ELF-1 (cell line): ENCODE measurements around the gene SUGCT.

ENCODE experiments used
- DNase-seq: peaks from one replicate; pipeline ENCODE4 v3.0.0-alpha.2; 2016; ENCODE audit warnings: low read depth, low spot score

SUGCT gene

DNA sequence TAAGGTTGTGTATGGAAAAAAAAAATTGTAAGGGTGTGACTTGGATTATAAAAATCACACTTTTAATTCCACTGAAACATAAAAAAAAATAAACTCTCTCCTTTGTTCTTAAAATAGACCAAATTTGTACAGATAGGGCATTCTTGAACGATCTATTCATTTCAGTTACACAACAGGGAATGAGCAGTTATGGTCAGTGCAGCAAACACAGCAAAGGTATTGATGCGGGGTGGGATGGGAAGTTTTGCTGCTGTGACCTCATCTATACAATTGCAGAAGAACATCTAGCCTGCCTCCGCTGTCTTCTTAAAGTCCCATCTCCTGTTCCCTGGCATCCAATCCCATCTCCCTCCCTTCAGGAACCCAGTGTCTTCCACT, 580.2 kb downstream of the SUGCT start:
- DNase-seq: no peak

DNA sequence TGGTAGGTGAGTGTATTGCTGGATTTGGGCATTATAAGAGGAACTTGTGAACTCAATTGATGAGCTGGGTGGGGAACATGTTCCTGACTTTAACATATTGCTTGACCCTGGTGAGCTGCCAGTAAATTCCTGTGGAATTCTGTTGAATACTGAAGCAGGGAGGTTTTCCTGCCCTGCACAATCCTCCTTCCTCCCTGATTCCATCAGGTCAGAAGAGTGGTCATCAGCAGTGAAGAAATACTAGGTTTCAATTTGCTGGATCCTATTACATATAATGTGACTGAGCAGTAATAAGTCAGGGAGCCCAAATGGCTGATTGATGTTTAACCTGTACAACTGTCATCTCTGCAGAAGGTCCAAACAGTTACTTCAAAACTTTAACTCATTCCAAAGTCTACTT, 581.2 kb downstream of the SUGCT start:
- no peak for DNase-seq

DNA sequence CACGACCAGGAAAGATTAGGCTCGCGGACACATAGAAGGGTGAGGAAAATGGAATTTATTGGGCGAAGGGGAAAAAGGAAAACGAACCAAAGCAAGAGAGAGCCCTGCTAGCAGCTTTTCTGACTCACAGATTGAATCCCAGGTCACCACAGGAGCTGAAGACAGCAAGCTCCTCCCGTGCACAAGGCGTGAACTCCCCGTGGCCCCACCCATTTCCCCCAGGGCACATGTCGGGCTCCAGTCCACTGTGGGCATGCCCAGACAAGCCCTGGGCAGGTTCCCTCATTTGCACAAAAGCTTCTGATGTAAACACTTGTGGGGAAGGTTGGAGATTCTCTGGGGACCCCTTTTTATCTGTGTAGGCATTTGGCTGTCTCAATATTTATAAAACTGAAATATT, 582.4 kb downstream of the SUGCT start:
- DNase-seq: peak; percentile 93

DNA sequence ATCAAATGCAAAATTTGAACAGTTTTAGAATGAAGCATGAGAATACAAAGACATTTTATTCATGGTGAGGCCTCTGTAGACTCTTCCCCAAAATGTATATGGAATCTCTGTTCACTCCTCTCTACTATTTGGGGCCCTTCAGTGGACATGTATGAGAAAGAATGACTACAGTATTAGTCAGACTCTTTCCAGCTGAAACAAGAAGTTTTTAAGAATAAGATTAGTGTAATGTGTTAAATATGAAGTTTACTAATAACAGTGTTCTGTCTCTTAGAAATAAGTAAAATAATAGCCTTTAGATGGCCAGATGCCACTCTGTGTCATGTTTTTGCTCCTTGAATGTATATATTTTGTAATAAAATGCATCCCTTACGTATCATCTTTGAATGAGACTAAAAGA, 585.6 kb downstream of the SUGCT start:
- DNase-seq: no peak

DNA sequence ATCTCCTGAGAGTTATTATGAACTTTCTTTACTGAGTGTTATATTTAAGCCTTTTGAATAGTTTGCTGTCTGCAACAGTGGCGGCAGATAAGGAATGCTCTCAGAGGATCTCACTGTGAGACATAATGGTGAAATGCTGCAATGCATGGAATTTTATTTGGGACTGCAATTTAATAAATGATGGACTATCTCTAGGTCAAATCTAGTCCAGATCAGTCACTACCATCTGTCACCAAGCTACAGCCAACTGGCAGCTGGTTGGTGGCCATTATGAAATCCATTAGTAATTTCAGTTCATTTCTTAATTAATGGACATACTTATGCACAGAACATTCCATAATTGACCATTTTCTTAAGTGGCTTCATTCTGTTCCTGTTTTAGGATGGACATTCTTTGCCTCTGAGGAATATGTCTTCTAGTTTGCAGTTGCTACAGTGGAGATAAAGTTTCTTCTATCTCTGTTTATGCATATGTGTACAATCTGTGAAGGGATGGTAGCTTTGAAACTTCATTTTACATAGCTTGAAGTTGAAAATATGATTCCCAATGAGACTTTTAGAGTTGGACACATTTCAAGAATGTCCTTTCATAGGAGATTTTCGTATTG, 586.6 kb downstream of the SUGCT start:
- no peak for DNase-seq

DNA sequence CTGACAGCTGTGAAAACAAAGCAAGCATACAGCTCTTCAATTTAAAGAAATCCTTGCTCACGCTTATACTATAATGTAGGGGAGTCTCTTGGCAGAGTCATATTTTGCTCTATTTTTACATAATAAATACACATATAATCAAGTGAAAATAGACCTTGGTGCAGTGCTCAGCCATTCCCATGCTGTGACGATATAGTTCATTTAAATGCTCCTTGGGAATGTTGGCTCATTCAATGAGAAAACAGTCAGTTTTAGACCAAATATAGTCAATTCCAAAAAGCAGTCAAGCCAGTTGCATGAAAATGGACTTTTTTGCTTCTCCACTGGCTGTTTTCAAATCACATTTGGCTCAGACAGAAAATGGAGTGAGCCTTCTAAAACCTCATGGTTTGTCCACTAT, 587.4 kb downstream of the SUGCT start:
- no peak for DNase-seq

DNA sequence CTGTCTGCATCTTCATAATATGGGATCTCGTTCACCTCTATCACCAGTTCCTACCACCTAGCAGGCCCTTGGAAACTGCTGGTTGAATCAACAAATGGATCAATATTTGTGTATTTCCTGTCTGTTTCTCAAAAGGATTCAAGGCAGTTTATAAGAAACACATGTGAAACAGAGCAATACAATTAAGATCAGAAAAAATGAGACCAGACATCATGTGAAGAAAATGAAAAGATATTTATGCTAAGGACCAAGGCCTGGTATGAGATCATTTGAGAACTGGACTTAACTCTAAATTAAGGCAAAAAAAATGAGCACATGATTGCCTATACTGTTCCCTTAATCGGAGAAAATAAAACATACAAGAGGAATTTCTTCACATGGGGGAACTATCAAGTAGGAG, 589.0 kb downstream of the SUGCT start:
- no peak for DNase-seq

DNA sequence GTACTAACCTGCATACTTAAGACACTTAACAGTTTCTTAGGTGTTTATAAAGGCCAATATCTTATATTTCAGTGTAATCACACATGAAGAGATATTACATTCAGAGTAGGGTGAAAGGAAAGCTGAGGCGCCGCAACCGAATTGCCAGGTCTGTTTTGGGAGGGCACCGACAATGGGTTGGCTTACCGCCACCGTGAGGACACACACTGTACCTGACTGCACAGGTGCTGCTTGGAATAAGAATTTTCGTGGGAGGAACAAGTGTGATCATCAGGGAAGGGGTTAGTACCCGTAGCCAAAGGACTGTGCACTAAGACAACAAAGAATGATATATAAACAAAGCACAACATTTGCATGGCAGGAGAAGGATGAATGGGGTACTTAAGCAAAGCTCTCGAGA, 591.8 kb downstream of the SUGCT start:
- DNase-seq: no peak

DNA sequence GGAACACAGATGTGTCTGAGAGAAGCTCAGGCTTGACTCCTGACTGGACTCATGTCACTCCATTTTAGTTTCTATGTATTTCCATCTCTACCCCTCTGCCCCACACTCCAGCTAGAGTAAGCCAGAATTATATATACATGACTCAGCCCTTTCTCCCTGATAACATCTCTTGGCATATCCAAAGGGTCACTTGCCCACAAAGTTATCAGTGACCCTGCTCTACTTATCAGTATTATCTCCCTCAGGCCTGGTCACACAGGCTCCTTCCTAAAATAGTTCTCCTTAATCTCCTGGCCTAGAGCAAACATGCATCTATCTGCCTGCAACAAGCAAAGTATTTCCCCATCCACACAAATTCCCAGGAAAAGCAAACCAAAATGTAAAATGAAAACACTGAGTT, 598.3 kb downstream of the SUGCT start:
- peak; percentile 40 for DNase-seq

DNA sequence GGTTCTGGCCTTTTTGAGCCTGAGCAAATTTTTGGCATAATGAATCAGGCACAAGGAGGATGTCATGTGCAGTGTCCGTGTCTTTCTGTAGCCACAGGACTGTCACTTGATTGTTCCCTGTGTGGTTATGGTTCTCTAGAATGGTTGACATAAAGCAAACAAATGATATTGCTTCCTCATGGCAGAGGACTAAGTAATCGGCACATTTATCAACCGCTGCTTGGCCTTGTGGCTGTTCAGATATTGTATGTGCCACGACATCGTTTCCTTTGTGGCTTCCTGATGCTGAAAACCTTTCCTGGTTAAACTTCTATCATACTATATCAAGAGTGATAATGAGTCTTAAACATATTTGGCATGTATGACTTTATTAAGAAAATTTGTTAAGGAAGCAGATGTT, 598.8 kb downstream of the SUGCT start:
- no peak for DNase-seq

DNA sequence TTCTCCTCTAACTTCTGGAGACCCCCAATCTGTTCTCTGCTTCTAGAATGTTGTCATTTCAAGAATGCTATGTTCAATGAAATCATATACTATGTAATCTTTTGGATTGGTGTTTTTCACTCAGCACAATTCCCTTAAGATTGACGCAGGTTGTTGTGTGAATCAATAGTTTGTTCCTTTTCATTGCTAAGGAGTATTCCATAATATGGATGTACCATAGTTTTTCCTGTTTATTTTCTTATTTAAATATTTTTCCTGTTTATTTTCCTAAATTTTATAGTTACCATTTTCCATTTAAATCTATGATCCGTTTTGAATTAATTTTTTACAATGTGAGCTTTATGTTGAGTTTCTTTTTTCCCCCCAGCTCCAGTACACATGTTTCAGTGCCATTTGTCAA, 604.5 kb downstream of the SUGCT start:
- no peak for DNase-seq

DNA sequence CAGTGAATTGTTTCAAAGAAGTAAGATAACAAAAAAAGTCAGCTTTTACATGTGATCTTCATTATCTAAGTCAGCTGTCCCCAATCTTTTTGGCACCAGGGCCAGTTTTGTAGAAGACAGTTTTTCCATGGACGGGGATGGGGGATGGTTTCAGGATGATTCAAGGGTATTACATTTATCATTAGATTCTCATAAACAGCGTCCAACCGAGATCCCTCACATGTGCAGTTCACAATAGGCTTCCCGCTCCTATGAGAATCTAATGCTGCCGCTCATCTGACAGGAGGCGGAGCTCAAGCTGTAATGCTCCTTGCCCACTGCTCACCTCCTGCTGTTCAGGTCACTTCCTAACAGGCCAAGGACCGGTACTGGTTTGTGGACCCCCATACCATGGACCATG, 607.5 kb downstream of the SUGCT start:
- no peak for DNase-seq

DNA sequence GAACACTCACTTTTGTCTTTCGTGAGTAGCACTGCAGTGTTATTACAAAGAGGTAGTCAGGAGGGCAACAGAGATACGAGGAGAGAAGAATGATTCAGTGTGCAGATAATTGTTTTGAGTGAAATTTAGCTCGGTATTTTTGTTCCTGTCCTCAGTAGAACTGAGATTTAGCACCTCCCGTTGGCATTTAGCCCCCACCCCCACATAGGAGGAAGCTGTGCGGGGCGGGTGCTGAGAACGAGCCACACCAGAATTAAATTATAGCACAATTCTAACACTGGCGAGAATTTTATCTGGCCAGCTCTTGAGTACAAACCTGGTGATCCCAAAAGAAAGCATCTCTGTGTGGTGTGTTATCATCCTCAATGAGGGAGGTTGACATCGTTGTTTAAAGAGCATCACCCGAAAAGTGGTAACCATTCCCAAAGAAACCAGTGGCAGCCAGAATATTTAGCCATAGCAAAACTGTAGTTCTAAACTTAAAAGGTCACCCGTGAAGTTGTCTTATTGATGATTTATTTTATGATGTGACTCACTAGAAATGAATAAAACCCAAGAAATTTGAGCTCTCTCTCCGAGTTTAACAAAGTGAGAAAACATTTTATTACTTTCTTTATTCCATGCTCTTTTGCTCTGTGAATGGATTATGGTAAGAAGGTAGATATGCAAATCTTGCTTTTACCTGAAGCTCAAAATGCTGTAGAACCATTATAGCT, 612.2 kb downstream of the SUGCT start:
- no peak for DNase-seq

DNA sequence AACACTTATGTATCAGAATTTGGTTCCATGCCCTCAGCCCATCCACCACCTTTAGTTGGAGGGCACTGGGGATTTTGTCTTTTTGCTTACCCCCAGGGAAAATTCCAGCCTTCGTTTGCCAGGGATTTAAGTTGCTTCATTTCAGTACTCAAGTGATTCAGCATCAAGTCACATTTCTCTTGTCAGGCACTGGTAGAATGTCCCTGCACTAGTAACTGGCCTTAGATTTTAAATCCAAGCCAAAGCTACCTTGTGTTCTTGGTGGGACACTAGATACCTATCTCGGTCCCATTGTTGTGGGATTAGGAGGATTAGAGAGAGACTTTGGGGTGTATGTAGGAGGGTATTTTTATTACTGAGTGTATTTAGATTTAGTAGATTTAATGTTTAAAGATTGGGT, 613.1 kb downstream of the SUGCT start:
- DNase-seq: peak; percentile 18

DNA sequence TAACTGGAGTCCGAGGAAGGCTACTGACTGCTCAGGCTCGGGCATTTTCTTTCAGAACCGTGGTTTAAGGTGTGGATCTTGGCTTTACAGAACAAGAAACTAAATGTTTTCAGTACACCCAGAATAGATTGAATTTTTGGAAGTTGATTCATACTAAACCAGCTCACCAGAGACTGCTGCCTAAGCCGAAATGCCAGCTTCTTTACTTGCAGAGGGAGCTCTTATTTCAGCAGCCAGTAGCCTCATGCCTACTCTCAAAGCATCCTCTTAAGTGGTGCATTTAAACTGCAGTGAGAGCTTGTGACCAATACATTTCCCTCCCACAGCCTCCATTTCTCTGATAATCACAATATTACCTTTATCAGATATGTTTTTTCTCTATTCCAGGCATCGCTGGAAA, 615.1 kb downstream of the SUGCT start:
- no peak for DNase-seq

DNA sequence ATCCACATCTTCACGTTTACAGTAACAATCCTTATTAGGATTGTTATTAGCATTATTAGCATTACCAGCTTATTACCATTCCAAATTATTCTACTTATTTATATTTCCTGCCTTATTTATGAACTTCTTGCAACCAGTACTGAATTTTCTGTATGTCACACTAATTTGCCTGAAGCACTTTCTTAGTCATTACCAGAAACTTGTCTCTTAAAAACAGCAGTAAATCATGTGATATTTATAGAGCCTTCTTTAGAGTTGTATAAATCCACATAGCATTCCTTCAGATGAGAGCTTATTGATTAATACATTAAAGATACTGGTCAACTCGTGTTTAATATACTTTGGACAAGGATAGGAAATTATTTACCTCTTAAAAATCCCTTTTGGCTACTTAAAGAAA, 618.6 kb downstream of the SUGCT start:
- DNase-seq: no peak

DNA sequence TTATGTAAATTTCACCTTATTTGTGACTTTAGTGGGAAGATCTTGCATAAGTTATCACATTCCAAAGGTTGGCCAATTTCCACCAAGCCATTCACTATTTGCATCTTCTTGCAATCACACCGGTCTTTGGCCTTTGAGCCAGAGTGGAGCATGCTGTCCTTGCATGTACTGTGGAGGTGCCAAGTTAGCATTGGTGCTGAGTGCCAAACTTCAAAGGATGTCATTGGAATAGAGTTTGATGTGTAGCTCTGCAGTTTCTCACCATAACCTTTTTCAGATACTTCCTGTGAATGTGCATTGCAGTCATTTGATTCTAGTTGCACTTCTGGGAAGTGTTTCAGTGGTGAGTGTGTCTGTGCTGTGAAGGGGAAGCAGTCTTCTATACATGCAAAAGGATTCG, 620.6 kb downstream of the SUGCT start:
- no peak for DNase-seq

DNA sequence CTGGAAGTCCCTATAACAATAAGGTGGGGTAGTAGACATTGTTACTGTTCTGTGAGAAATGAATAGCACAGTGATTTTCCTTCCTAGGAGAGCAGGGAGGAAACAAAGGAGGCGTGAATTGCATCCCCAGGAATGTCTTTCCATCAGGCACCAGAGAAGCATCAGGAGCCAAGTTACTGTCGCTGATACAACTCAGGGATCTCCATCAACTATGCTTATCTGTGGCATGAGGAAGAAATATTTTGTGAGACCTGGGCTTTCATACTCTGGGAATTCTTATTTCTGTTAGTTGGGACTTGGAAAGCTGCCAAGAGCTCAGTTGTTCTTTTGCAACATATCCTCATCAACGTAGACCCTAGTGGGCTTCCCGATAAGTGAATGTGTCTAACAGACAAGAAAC, 622.3 kb downstream of the SUGCT start:
- no peak for DNase-seq

DNA sequence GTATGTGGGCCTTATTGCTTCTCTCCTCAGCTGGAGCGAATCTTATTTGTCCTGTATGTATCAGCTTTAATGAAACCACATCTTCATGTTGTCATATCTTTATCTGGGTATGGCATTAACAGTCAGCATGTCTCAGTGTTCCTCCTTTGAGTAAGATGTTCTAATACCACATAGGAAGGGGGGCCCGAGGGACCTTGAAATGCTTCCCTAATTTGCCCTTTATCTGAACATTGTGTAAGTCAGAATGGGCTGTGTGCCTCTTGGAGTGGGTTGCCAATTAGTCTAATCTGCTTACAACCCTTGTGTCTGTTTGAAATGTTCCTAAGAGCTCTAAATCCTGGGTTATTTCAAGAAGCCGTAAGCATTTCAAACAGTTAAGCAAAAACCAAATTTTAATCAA, 623.8 kb downstream of the SUGCT start:
- DNase-seq: no peak

DNA sequence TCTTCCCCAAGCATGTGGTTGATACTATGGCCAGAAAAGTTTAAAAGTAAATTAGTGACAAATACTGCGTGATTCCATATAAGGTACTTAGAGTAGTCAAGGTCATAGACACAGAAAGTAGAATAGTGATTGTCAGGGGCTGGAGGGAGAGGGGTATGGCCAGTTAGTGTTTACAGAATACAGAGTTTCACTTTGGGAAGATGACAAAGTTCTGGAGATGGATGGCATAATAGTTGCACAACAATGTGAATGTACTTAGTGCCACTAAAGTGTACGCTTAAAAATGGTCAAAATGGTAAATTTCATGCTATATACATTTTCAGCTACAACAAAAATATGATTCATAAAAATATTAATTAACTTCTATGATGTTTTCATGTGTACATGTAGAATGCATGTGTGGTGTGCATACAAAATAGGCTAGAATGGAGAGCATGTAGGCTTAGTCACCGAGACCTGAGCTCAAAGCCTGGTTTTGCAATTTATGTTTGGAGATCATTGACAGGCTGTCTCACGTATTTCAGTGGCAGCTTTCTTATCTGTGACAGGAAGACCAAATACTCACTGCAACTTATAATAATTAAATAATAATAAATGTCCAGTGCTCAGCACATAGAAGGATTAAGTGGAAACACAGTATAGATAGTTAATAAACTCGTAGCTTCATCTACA, 625.6 kb downstream of the SUGCT start:
- DNase-seq: no peak

DNA sequence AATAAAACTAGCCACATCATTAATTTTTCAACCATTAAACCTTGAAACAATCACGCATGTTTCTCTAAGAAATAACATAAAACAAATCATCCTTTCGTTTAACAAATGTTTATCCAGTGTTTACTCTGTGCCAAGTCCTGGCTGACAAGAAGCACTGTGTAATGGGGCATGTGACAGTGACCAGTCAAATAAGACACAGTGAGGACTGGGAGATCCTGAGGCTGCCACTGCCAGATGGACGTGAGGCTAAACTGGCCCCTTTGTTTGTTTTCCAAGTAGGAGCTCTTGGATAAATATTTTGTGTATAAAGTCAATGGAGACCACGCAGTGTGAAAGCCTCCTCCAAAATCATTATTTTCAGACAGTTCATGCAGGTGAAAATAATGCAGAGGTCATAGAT, 626.2 kb downstream of the SUGCT start:
- no peak for DNase-seq

DNA sequence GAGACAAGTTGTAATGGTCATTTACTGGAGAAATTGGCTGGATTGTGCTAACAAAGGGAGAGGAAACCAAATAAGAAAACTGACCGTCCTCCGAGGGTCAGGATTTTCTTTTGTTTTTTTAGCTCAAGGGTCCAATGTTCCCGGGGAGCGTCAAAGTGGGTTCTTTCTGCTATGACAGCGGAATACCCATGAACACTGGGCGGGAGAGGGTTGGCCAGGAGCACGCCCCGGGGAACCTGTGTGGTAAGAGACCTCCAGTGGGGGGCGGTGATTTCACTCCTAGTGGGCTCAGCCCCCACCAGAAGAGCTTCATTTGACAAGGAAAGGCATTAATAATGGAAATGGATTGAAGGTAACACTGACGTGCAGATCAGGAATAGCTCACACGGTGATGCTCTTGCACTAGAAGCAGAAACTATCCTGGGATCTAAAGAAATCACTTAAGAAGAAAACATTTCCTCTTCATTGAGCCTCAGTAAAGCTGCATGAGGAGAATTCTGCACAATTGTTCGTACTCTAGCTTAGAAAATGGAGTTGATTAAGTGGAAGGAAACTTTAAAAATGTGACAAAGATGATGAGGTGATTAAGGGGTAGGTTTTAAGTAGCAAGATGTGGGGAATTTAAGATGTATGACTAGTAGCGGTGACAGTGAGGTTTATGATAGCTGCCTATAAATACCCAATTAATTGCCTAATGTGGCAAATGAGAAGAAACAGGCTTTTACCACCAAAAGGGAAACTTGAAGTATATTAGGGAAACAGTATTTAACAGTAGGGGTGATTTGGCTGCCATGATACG, 627.2 kb downstream of the SUGCT start:
- DNase-seq: no peak
